Stimulated activated CD8-positive, alpha-beta memory T cell treated with anti-CD3 and anti-CD28 coated beads, Interleukin-12 subunit alpha, Interleukin-12 subunit beta, amount 100 ng/mL, for 1 hour (primary cell): ENCODE measurements around the gene LMNB1.

Experiments used
- DNase-seq: peaks from one replicate; pipeline ENCODE4 v3.0.0-alpha.2; 2020; ENCODE audit warnings: low read depth

The LMNB1 gene

GRCh38 chr5:126855266-126855665 lies 78.3 kb downstream of the LMNB1 start:
- no peak for DNase-seq

DNA sequence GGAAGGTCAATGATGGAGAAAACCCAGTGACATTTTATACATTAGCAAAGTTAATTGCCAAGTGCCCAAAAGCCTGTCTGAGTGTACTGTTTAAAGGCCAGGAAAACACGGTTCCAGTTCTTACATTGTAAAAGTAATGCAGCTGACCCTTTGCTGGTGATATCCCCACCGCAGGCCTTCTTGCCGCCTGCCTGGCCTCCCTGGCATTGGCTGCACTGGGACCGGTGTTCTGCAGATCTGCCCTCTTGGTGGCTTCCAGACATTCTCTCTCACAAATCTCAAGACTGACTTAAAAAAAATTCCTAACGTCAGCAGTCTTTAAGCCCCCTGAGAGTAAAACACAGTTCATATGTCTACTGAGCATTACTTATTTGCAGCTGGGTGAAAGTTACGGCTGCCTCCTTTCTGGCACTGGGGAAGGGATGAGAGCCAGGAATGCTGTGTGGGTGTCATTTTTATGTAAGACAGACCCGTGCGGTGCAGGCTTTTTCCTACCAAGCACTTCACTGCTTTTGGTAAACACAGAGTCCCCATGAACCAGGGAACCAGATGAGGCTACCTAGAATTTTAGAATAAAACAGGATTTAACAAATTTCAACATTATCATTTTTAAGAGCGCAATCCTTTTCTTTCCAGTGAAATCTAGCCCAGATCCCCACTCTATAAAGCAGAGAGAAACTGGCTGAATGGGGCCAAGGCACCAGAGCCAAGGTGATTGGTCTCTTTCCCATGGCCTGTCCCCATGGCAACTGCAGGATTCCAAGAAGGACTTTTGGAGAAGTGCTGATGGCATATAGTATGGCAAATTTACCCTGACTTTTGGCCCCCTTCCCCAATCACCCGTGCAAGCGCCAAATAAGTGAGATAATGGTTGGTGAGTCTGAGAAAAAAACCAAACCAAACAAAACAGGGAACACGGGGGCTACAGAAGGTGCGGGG lies 80.8 kb downstream of the LMNB1 start:
- DNase-seq = no peak

GRCh38 chr5:126858441-126858840 lies 81.5 kb downstream of the LMNB1 start:
- no peak for DNase-seq

GRCh38 chr5:126863402-126863801 lies 86.5 kb downstream of the LMNB1 start:
- no peak for DNase-seq

DNA sequence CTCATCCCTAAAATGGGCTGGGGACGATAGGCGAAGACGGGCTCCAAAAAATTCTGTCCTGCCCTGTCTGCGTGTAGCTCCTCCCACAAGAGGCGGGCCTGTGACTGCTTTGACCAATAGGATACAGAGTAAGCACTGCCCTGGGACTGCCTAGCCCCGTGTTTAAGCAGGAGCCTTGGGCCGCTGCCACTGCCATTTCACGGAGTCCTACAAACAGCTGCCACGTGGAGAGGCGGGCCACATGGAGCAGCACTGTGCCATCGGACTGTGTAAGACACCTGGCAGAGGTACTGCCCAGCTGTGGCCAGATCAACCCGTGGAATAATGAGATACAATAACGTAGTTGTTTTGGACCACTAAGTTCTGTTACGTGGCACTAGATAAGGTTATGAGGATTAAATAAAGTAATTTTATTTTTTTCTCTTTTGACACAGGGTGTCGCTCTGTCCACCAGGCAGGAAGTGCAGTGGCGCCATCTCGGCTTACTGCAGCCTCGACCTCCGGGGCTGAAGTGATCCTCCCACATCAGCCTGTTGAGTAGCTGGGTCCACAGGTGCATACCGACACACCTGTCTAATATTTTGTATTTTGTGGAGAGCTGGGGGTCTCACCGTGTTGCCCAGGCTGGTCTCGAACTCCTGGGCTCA lies 87.2 kb downstream of the LMNB1 start:
- DNase-seq = no peak

DNA sequence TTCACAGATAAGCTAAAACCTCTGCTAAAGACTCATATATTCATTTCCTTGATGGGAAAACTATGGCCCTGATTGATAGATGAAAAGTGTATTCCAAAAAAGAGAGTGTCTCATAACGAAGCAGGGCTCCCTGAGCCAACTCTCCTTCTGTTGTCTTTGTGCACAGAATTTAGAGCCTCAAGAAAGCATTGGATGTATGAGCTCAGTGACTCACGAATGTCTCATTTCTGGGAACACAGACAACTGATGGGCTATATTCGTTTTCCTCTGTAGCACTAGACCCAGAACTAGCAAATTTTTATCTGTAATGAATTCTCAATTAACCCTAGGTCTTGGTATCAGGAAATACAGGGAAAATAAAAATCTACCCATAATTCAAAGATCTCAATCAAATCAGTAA lies 88.4 kb downstream of the LMNB1 start:
- DNase-seq = no peak

- no peak for DNase-seq
These were observed 90.1 kb downstream of the LMNB1 start for GRCh38 chr5:126866851-126867636.

- DNase-seq = no peak
These were observed 91.5 kb downstream of the LMNB1 start for GRCh38 chr5:126868338-126869004.

DNA sequence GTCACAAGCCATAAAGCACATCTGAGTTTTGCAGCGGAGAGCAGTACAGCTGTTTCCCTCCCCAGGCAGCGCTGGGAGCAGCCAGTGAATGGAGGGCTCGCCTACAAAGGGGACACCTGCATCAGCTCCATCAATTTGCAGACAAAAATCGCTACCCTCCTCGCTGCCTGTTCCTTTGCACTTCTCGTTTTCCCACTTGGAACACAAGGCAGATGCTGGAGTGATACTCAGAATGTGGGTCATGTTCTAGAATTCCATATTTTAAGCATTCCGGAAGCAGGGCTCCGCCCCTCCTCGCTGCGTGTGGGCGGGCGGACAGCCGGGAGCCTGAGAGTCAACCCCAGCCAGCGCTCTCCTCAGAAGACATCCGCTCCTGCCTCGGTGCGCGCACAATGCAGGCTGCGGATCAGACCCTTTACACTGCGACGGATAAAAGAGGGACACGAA lies 92.1 kb downstream of the LMNB1 start:
- DNase-seq = no peak

- no peak for DNase-seq
These were observed 94.5 kb downstream of the LMNB1 start for GRCh38 chr5:126871441-126871840.

- no peak for DNase-seq
These were observed 95.8 kb downstream of the LMNB1 start for GRCh38 chr5:126872561-126873354.

- no peak for DNase-seq
These were observed 98.4 kb downstream of the LMNB1 start for GRCh38 chr5:126875303-126875785.

DNA sequence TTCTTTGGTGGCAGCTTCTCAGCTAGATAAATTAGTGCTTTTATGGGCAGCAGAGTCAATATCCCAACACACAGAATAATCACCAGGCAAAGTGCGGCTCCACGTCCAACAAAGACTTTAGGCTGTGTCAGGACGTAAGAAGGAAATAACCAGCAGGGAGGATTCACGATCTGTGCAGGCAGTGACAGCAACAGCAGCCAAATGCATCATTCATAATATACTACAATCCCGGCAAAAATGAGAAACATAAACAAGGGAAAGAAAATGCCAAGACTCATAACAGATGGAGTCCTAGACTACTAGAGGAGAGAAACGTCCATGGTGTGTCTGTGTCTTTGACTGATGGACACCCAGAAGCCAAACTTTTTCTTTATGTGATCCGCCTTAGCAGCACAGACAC lies 100.7 kb downstream of the LMNB1 start:
- no peak for DNase-seq

GRCh38 chr5:126878085-126878484 lies 101.1 kb downstream of the LMNB1 start:
- no peak for DNase-seq

DNA sequence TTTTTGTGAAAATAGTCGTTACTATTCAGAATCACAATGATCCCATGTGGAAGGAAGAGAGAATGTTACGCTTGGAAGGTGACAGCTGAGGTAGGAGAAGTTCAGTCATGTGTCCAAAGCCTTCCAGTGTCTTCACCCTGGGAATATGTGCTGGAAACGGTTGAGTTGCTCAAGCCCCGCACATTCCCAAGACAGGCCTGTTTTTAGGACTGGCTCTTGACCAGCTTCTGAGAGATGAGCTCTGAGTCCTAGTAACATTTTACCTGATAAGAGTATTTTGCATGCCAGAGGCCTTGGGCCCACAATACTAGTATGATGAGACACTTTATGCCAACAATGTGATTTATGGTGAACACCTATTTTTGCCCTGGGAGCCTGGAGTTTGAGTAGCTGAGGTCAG lies 101.7 kb downstream of the LMNB1 start:
- no peak for DNase-seq

DNA sequence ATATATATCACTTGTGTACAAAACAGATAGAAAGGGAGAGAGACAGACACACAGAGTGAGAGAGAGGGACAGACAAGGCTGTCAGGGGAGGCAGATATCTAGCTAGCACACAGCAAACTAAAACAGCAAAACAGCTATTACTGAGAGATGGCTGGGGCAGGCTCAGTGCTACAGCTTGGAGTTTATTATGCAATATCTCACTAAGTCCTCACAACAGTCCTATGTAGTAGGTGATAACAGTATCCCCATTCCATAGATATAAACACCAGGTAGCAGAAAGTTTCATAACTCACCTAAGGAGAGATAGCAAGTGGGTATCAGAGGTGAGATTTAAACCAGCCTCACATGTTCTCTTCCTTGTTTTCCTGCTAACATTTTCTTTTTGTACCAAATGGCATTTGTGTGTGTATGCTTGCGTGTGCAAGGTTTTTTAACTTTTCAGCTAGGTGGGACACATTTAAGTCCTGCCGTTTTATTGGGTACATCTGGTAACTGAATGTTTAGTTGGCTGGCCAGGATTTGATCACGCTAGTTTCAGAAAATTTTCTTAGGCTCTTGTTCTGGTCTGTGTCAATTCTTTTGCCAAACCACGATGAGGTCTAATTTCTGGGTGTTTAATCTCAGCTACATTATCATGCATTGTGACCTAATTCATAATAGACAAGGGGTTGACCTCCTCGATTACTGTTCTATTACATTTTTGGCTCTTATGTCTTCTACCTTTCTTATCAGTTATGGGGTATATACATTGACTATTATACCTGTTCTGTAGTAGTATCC lies 105.1 kb downstream of the LMNB1 start:
- no peak for DNase-seq

DNA sequence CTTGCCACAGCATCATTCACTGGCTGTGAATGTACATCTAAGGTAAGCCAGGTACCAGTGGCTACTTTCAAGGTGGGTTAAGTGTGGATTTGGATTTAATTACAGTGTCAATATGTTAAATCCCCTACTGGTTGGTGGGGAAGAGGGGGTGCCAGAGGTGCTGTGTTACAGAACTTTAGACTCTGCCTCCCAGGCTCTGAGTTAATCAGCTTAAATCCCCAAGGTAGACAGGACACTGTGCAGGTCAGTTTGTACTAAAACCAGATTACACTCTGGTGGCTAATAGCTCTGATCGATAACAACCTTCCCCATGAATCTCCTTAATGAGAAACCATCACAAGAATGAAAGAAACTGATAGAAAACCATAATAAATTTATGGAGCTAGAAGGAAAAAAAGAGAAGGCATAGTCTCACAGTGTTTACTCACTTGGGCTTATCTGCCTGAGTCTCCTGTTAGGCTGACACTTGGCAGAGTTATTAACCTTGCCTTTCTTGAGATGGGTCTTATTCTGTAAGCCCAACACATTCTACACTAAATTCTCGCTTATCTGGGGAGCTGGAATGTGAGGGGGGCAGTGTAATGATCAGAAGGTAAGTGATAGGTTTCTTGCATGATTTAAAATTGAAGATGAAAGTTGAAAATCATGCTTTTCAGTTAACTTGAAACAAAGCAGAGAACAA lies 106.8 kb downstream of the LMNB1 start:
- no peak for DNase-seq

DNA sequence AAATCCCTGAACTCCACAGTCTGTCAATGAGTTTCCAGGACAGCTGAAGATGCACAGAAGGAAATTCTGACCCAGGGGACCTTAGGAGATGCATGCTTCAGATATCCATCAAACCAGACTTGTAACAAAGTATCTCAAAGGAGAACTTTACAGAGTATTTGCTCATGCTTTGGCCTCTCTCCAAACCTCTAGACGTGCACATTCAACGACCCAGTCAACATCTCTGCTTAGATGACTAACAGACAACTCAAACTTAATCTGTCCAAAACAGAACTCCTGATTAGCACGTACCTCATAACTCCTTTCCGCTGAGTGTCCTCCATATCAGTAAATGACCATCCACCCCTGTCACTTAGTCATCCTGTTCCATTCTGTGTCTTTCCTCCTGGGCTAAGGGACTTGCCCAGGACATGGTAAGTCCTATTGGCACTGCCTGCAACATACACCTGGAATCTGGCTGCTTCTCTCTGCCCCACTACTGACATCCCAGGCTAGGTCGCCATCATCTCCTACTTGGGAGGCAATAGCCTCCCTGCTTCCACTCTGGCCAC lies 107.4 kb downstream of the LMNB1 start:
- DNase-seq = no peak
